NCI-H2227 treated with DMSO at 0.1 percent for 48 hours (cell line): Measurements from ENCODE around the gene DHX16.
A peak's percentile ranks its signal among the peaks of the same experiment; 100 is the strongest.

Experiments used
- DNase-seq: peaks from one replicate; lab custom pipeline; 2025; lab: John Stamatoyannopoulos, UW

Gene DHX16

GRCh38 chr6:30626484-30627366 is 46.1 kb downstream of the DHX16 start, which contains the start of gene ATAT1:
Gene ATAT1 (plus strand): TSS chr6:30626874.
- peak; percentile 84 for DNase-seq

- no peak for DNase-seq
These were observed 47.3 kb downstream of the DHX16 start for GRCh38 chr6:30625511-30625910.

- DNase-seq = no peak
These were observed 53.2 kb downstream of the DHX16 start for GRCh38 chr6:30619561-30619960.

GRCh38 chr6:30618270-30618797 is 54.5 kb downstream of the DHX16 start:
- DNase-seq = no peak

- peak; percentile 100 for DNase-seq
These were observed 55.1 kb downstream of the DHX16 start, which contains the start of gene MRPS18B for GRCh38 chr6:30617565-30618269. Gene MRPS18B (plus strand): TSS chr6:30617840. CDS start chr6:30617866, 26 bp downstream.

- DNase-seq = peak; percentile 100
These were observed 55.8 kb downstream of the DHX16 start, which contains the start of gene PPP1R10 for GRCh38 chr6:30616811-30617564. Gene PPP1R10 (minus strand): TSS chr6:30617243. CDS start chr6:30609944, 7,299 bp downstream.

- DNase-seq = peak; percentile 79
These were observed 56.6 kb downstream of the DHX16 start for GRCh38 chr6:30615958-30616810.

- peak; percentile 92 for DNase-seq
These were observed 57.4 kb downstream of the DHX16 start for GRCh38 chr6:30615219-30615957.

GRCh38 chr6:30614843-30615218 is 58.0 kb downstream of the DHX16 start:
- DNase-seq = peak; percentile 98

GRCh38 chr6:30614044-30614842 is 58.6 kb downstream of the DHX16 start:
- DNase-seq = peak; percentile 78

GRCh38 chr6:30613251-30614043 is 59.4 kb downstream of the DHX16 start:
- DNase-seq = no peak

GRCh38 chr6:30612687-30613248 is 60.0 kb downstream of the DHX16 start:
- DNase-seq = no peak

- peak; percentile 22 for DNase-seq
These were observed 60.6 kb downstream of the DHX16 start for GRCh38 chr6:30612213-30612612.

GRCh38 chr6:30611856-30612194 is 61.0 kb downstream of the DHX16 start:
- no peak for DNase-seq

- no peak for DNase-seq
These were observed 61.5 kb downstream of the DHX16 start for GRCh38 chr6:30611150-30611855.

- no peak for DNase-seq
These were observed 62.7 kb downstream of the DHX16 start for GRCh38 chr6:30610065-30610464.

GRCh38 chr6:30603961-30604360 is 68.8 kb downstream of the DHX16 start:
- DNase-seq = no peak
